ENCODE data around the gene RAB43. TPM values are rescaled to one million over a fixed set of nuclear protein-coding genes. Genes with fewer than 3 reads are reported as not detected.

RAB43 gene
- polyA plus RNA-seq, 2 of the 4 experiments (the other 2 are of a cell fraction) = 1.6 to 2.9 TPM

DNA sequence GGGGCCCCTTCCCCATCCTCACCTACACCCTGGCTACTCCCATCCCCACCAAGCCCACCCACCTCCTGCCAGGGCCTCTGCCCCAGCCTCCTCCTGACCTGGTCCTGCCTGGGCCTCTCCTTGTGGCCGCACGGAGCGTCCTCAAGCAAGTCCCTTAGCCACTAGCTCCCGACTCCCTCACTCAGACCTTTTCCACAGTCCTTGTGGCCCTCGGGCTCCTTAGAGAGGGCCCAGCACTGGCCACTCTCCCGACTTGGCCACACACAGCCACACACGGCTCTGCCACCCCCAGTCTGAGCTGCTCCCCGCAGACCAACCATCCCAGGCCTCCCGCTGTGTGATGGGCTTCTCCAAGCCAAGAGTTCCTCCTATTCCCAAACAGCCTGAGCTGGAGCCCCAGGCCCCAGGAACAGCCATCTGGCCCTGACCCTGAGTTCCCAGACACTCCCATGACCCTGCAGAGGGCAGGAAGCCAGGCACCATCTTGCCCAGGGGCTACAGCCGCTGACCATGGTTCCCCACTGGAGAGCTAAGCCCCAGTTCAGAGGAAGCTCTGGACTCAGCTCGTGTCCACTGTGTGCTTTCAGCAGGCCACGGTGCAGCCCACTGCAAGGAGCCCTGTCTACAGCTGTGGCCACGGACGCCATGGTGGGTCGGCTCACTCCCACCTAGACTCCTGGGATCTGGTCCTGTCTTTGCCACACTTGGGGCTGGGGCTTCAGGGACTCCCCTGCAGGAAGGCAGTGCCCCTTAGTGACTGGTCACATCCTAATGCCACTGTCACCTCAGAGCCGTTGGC lies 7.0 kb upstream of the RAB43 start:
- Histone ChIP-seq H3K4me3 (no peak overlapping the region), H3K9me3 (no peaks in the 10 kb centered on the region), H3K4me2 (no peak overlapping the region), H3K4me1 (peaks cover 2% of the 10 kb centered on the region; the same call in 2 of the 3 replicates), H3K27ac (no peak overlapping the region)
- DNase-seq (ENCODE audit: low read depth in 1 of 2, low spot score in 1 of 2) = no peak
- no peak for ATAC-seq
- ChIA-PET POLR2A (no interaction called here), CTCF (interaction anchor here (0.8 kb wide), 1 partner anchor 8 kb away, joined by 3 read pairs; no protein-coding TSS in a partner anchor)
- WGBS (ENCODE audit: missing lambda C conversion rate) = 94% methylated on average over 13 of the region's 16 CpGs
- TF ChIP-seq KDM5A (IDR thresholded peaks at IDR 0.05) = no peak
- TF ChIP-seq, protein P1, sequence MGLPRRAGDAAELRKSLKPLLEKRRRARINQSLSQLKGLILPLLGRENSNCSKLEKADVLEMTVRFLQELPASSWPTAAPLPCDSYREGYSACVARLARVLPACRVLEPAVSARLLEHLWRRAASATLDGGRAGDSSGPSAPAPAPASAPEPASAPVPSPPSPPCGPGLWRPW (IDR thresholded peaks at IDR 0.05) = no peak
- TF ChIP-seq HEYL (CRISPR knock-in tag; IDR thresholded peaks at IDR 0.05) = no peak
- TF ChIP-seq HOXB13 (CRISPR knock-in tag; IDR thresholded peaks at IDR 0.05; ENCODE audit: low read depth) = no peak
- TF ChIP-seq JUNB (IDR thresholded peaks at IDR 0.05) = no peak
- TF ChIP-seq CHD2 (IDR thresholded peaks at IDR 0.05; ENCODE audit: low read length, partially characterized antibody) = no peak
- no peak for TF ChIP-seq NFE2L2 (conservative IDR thresholded peaks at IDR 0.05; ENCODE audit: low read length)
- no peak for TF ChIP-seq MAFK (IDR thresholded peaks at IDR 0.05; ENCODE audit: partially characterized antibody)
- TF ChIP-seq NPAS2 (CRISPR knock-in tag; IDR thresholded peaks at IDR 0.05; ENCODE audit: borderline replicate concordance) = no peak
- no peak for TF ChIP-seq SREBF2 (IDR thresholded peaks at IDR 0.05)
- TF ChIP-seq, protein P2, sequence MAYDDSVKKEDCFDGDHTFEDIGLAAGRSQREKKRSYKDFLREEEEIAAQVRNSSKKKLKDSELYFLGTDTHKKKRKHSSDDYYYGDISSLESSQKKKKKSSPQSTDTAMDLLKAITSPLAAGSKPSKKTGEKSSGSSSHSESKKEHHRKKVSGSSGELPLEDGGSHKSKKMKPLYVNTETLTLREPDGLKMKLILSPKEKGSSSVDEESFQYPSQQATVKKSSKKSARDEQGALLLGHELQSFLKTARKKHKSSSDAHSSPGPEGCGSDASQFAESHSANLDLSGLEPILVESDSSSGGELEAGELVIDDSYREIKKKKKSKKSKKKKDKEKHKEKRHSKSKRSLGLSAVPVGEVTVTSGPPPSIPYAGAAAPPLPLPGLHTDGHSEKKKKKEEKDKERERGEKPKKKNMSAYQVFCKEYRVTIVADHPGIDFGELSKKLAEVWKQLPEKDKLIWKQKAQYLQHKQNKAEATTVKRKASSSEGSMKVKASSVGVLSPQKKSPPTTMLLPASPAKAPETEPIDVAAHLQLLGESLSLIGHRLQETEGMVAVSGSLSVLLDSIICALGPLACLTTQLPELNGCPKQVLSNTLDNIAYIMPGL (CRISPR knock-in tag; IDR thresholded peaks at IDR 0.05; ENCODE audit: borderline replicate concordance) = no peak
- no peak for TF ChIP-seq FOXS1 (CRISPR knock-in tag; IDR thresholded peaks at IDR 0.05)
- TF ChIP-seq FOSB (CRISPR knock-in tag; IDR thresholded peaks at IDR 0.05) = no peak
- TF ChIP-seq ZSCAN20 (CRISPR knock-in tag; IDR thresholded peaks at IDR 0.05) = no peak
- TF ChIP-seq MYC (IDR thresholded peaks at IDR 0.05; ENCODE audit: borderline replicate concordance, low read length) = no peak
- TF ChIP-seq, protein P3, sequence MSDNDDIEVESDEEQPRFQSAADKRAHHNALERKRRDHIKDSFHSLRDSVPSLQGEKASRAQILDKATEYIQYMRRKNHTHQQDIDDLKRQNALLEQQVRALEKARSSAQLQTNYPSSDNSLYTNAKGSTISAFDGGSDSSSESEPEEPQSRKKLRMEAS (IDR thresholded peaks at IDR 0.05) = no peak
- TF ChIP-seq CEBPB (IDR thresholded peaks at IDR 0.05) = no peak
- TF ChIP-seq ZC3H11A (IDR thresholded peaks at IDR 0.05) = no peak
- FAIRE-seq = no peak

DNA sequence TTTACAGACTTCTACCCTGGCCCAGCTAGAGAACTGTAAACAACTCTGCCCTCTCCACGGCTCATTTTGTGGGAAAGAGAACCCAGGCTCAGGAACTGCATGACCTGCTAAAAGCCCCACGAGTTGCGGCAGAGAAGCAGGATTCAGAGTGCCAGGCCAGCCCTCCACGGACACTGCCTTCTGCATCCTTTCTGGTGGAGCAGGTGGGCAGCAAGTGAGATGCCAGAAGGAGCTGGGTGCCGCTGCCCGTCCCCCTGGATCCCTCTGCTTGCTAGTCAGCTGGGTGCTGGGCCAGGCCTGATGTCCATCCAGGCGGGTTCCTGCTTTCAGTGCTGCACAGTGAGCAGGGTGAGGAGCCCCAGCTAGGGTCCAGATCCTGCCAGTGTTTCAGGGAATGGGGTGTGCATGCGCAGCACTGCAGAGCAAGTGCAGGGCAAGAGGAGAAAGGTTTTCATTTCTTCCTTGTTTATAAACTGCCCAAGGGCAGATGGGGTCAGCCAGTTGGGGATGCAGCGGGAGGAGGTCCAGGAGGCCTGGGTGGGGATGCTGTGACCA lies 5.2 kb upstream of the RAB43 start:
- H3K4me3 ChIP-seq = no peak overlapping the region
- WGBS (ENCODE audit: missing lambda C conversion rate) = 85% methylated on average over 3 of the region's 9 CpGs
- H3K9me3 ChIP-seq = no peaks in the 10 kb centered on the region
- no peak overlapping the region for H3K27ac ChIP-seq
- peaks cover 18% of the 10 kb centered on the region for H3K4me1 ChIP-seq
- FAIRE-seq = no peak
- ATAC-seq = no peak
- TF ChIP-seq RARB (CRISPR knock-in tag; IDR thresholded peaks at IDR 0.05) = no peak
- TF ChIP-seq, protein P4, sequence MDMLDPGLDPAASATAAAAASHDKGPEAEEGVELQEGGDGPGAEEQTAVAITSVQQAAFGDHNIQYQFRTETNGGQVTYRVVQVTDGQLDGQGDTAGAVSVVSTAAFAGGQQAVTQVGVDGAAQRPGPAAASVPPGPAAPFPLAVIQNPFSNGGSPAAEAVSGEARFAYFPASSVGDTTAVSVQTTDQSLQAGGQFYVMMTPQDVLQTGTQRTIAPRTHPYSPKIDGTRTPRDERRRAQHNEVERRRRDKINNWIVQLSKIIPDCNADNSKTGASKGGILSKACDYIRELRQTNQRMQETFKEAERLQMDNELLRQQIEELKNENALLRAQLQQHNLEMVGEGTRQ (IDR thresholded peaks at IDR 0.05) = no peak
- no peak for TF ChIP-seq RNF2 (IDR thresholded peaks at IDR 0.05; ENCODE audit: borderline replicate concordance, low read depth)
- no peak for TF ChIP-seq NR3C1 (IDR thresholded peaks at IDR 0.05)
- TF ChIP-seq, protein P5, sequence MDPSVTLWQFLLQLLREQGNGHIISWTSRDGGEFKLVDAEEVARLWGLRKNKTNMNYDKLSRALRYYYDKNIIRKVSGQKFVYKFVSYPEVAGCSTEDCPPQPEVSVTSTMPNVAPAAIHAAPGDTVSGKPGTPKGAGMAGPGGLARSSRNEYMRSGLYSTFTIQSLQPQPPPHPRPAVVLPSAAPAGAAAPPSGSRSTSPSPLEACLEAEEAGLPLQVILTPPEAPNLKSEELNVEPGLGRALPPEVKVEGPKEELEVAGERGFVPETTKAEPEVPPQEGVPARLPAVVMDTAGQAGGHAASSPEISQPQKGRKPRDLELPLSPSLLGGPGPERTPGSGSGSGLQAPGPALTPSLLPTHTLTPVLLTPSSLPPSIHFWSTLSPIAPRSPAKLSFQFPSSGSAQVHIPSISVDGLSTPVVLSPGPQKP (IDR thresholded peaks at IDR 0.05; ENCODE audit: low read depth, low read length) = no peak
- TF ChIP-seq, protein P2 (CRISPR knock-in tag; IDR thresholded peaks at IDR 0.05; ENCODE audit: borderline replicate concordance) = no peak
- TF ChIP-seq KDM1A (IDR thresholded peaks at IDR 0.05; ENCODE audit: low read depth) = no peak
- TF ChIP-seq EP300 (IDR thresholded peaks at IDR 0.05) = no peak
- no peak for TF ChIP-seq CHD2 (IDR thresholded peaks at IDR 0.05; ENCODE audit: low read length, partially characterized antibody)
- TF ChIP-seq EHMT2 (IDR thresholded peaks at IDR 0.05; ENCODE audit: low read depth) = no peak
- no peak for TF ChIP-seq FOSB (CRISPR knock-in tag; IDR thresholded peaks at IDR 0.05)
- TF ChIP-seq HDAC2 (IDR thresholded peaks at IDR 0.05) = no peak
- TF ChIP-seq ZFP36 (IDR thresholded peaks at IDR 0.05; ENCODE audit: borderline replicate concordance, partially characterized antibody) = no peak
- TF ChIP-seq CHD4 (IDR thresholded peaks at IDR 0.05; ENCODE audit: borderline replicate concordance) = no peak
- no peak for TF ChIP-seq HOXB13 (CRISPR knock-in tag; IDR thresholded peaks at IDR 0.05; ENCODE audit: low read depth)
- ChIA-PET CTCF (interaction anchor here (1.0 to 1.7 kb wide), 2 partner anchors 74 to 119 kb away, joined by 3 to 6 read pairs; no protein-coding TSS in a partner anchor), POLR2A (no interaction called here)
- no peak overlapping the region for H3K4me2 ChIP-seq
- DNase-seq (ENCODE audit: low read depth in 1 of 2, low spot score in 1 of 2) = no peak
